ENCODE results near the gene PLEKHH1.

PLEKHH1 gene

DNA sequence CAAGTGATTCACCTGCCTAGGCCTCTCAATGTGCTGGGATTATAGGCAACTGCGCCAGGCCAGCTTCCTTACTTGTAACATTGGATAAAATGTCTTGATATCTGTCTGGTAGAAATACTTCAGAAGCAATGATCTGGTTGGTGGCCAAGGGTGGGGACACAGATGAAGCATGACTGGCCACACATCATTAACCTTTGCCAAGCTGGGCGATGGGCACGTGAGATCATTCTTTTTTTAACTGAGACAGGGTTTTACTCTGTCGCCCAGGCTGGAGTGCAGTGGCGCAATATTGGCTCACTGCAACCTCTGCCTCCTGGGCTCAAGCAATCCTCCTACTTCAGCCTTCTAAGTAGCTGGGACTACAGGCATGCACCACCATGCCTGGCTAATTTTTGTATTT, 31.1 kb downstream of the PLEKHH1 start:
- Histone ChIP-seq H3K79me2 (ENCODE audit: control insufficient read depth, insufficient read depth, low read length, unreplicated experiment) (no peaks in the 10 kb centered on the region), H3K4me3 (ENCODE audit: low read depth, low read length) (no peak overlapping the region), H3K27me3 (ENCODE audit: insufficient read depth, low read length) (no peaks in the 10 kb centered on the region), H2AFZ (ENCODE audit: low read length, unreplicated experiment) (no peak overlapping the region), H3K27ac (ENCODE audit: low read depth, low read length) (no peak overlapping the region), H3K4me1 (ENCODE audit: control insufficient read depth, insufficient read depth, low read length, unreplicated experiment) (no peaks in the 10 kb centered on the region), H3K36me3 (ENCODE audit: insufficient read depth, low read length) (no peaks in the 10 kb centered on the region)

GRCh38 chr14:67566908-67567307, 33.8 kb downstream of the PLEKHH1 start:
- Histone ChIP-seq H3K4me1 (ENCODE audit: control insufficient read depth, insufficient read depth, low read length, unreplicated experiment) (no peaks in the 10 kb centered on the region), H3K4me3 (ENCODE audit: low read depth, low read length) (no peak overlapping the region), H2AFZ (ENCODE audit: low read length, unreplicated experiment) (peak overlapping the region; percentile 12), H3K27me3 (ENCODE audit: insufficient read depth, low read length) (no peaks in the 10 kb centered on the region), H3K79me2 (ENCODE audit: control insufficient read depth, insufficient read depth, low read length, unreplicated experiment) (no peaks in the 10 kb centered on the region), H3K27ac (ENCODE audit: low read depth, low read length) (no peak overlapping the region), H3K36me3 (ENCODE audit: insufficient read depth, low read length) (no peaks in the 10 kb centered on the region)

DNA sequence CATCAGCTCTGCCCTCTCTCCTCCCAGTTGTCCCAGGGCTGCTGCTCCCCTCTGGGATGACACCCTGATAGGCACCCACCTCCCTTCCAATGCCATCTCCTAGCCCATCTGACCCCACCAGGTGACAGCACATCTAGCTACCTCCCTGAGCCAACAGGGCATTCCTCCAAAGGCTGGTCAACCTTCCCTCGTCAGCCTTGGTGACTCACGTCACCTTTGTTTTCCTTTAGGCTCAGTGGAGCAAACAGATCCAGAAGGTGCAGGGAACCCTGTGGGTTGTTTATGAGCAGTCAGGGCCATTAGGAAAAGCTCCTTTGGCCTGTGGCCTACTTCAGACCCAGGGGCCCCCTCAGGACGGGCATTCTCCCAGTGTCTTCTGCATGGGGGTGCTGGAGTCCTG, 34.6 kb downstream of the PLEKHH1 start:
- no peaks in the 10 kb centered on the region for H3K79me2 ChIP-seq (ENCODE audit: control insufficient read depth, insufficient read depth, low read length, unreplicated experiment)
- H3K36me3 ChIP-seq (ENCODE audit: insufficient read depth, low read length): no peaks in the 10 kb centered on the region
- H3K27ac ChIP-seq (ENCODE audit: low read depth, low read length): no peak overlapping the region
- H2AFZ ChIP-seq (ENCODE audit: low read length, unreplicated experiment): peak overlapping the region; percentile 12
- H3K4me3 ChIP-seq (ENCODE audit: low read depth, low read length): no peak overlapping the region
- no peaks in the 10 kb centered on the region for H3K27me3 ChIP-seq (ENCODE audit: insufficient read depth, low read length)
- H3K4me1 ChIP-seq (ENCODE audit: control insufficient read depth, insufficient read depth, low read length, unreplicated experiment): no peaks in the 10 kb centered on the region

- H3K27ac ChIP-seq (ENCODE audit: low read depth, low read length): no peak overlapping the region
- no peak overlapping the region for H2AFZ ChIP-seq (ENCODE audit: low read length, unreplicated experiment)
- H3K27me3 ChIP-seq (ENCODE audit: insufficient read depth, low read length): no peaks in the 10 kb centered on the region
- no peak overlapping the region for H3K4me3 ChIP-seq (ENCODE audit: low read depth, low read length)
- H3K4me1 ChIP-seq (ENCODE audit: control insufficient read depth, insufficient read depth, low read length, unreplicated experiment): no peaks in the 10 kb centered on the region
- no peaks in the 10 kb centered on the region for H3K36me3 ChIP-seq (ENCODE audit: insufficient read depth, low read length)
- H3K79me2 ChIP-seq (ENCODE audit: control insufficient read depth, insufficient read depth, low read length, unreplicated experiment): no peaks in the 10 kb centered on the region
Observed at GRCh38 chr14:67569011-67569650, 36.0 kb downstream of the PLEKHH1 start.

- Histone ChIP-seq H3K79me2 (ENCODE audit: control insufficient read depth, insufficient read depth, low read length, unreplicated experiment) (no peaks in the 10 kb centered on the region), H3K27ac (ENCODE audit: low read depth, low read length) (no peak overlapping the region), H3K4me3 (ENCODE audit: low read depth, low read length) (no peak overlapping the region), H3K36me3 (ENCODE audit: insufficient read depth, low read length) (no peaks in the 10 kb centered on the region), H2AFZ (ENCODE audit: low read length, unreplicated experiment) (no peak overlapping the region), H3K4me1 (ENCODE audit: control insufficient read depth, insufficient read depth, low read length, unreplicated experiment) (no peaks in the 10 kb centered on the region), H3K27me3 (ENCODE audit: insufficient read depth, low read length) (no peaks in the 10 kb centered on the region)
Observed at GRCh38 chr14:67569651-67570290, 36.7 kb downstream of the PLEKHH1 start.

DNA sequence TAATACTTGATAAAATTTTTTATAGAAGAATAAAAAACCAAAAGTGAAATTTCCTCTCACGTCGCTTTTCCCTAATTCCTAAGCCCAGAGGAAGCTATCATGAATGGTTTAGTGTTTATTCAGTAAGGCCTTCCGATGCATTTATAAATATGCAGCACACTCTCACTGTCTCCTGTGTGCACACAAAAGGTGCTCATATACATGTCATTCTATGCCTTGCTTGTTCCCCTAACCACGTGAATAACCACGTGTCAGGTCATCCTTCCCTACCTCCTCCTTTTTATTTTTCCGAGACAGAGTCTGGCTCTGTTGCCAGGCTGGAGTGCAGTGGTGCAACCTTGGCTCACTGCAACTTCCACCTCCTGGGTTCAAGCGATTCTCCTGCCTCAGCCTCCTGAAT, 37.4 kb downstream of the PLEKHH1 start:
- Histone ChIP-seq H3K27ac (ENCODE audit: low read depth, low read length) (no peak overlapping the region), H3K4me1 (ENCODE audit: control insufficient read depth, insufficient read depth, low read length, unreplicated experiment) (no peaks in the 10 kb centered on the region), H3K79me2 (ENCODE audit: control insufficient read depth, insufficient read depth, low read length, unreplicated experiment) (no peaks in the 10 kb centered on the region), H2AFZ (ENCODE audit: low read length, unreplicated experiment) (no peak overlapping the region), H3K36me3 (ENCODE audit: insufficient read depth, low read length) (no peaks in the 10 kb centered on the region), H3K4me3 (ENCODE audit: low read depth, low read length) (no peak overlapping the region), H3K27me3 (ENCODE audit: insufficient read depth, low read length) (no peaks in the 10 kb centered on the region)

GRCh38 chr14:67571275-67571990, 38.3 kb downstream of the PLEKHH1 start:
- Histone ChIP-seq H3K4me1 (ENCODE audit: control insufficient read depth, insufficient read depth, low read length, unreplicated experiment) (no peaks in the 10 kb centered on the region), H3K79me2 (ENCODE audit: control insufficient read depth, insufficient read depth, low read length, unreplicated experiment) (no peaks in the 10 kb centered on the region)

DNA sequence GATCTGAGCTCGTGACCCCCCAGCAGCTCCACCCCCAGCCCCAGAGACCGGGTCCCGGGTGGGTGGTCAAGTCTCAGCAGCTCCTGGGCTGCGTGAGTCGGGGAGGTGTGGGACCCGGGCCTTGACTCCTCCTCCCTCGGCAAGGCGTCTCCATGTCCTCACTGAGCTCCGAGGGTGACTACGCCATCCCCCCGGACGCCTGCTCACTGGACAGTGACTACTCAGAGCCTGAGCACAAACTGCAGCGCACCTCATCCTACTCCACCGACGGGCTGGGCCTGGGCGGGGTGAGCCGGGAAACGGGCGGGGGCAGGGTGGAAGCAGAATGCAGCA, 38.9 kb downstream of the PLEKHH1 start:
- H2AFZ ChIP-seq (ENCODE audit: low read length, unreplicated experiment): no peak overlapping the region
- H3K27me3 ChIP-seq (ENCODE audit: insufficient read depth, low read length): no peaks in the 10 kb centered on the region
- H3K36me3 ChIP-seq (ENCODE audit: insufficient read depth, low read length): no peaks in the 10 kb centered on the region
- no peak overlapping the region for H3K27ac ChIP-seq (ENCODE audit: low read depth, low read length)
- H3K4me3 ChIP-seq (ENCODE audit: low read depth, low read length): no peak overlapping the region
- H3K4me1 ChIP-seq (ENCODE audit: control insufficient read depth, insufficient read depth, low read length, unreplicated experiment): no peaks in the 10 kb centered on the region
- no peaks in the 10 kb centered on the region for H3K79me2 ChIP-seq (ENCODE audit: control insufficient read depth, insufficient read depth, low read length, unreplicated experiment)

More at GRCh38 chr14:67571275-67571990, 38.3 kb downstream of the PLEKHH1 start:
- no peaks in the 10 kb centered on the region for H3K36me3 ChIP-seq (ENCODE audit: insufficient read depth, low read length)
- no peak overlapping the region for H2AFZ ChIP-seq (ENCODE audit: low read length, unreplicated experiment)
- no peaks in the 10 kb centered on the region for H3K27me3 ChIP-seq (ENCODE audit: insufficient read depth, low read length)
- no peak overlapping the region for H3K27ac ChIP-seq (ENCODE audit: low read depth, low read length)
- H3K4me3 ChIP-seq (ENCODE audit: low read depth, low read length): no peak overlapping the region

DNA sequence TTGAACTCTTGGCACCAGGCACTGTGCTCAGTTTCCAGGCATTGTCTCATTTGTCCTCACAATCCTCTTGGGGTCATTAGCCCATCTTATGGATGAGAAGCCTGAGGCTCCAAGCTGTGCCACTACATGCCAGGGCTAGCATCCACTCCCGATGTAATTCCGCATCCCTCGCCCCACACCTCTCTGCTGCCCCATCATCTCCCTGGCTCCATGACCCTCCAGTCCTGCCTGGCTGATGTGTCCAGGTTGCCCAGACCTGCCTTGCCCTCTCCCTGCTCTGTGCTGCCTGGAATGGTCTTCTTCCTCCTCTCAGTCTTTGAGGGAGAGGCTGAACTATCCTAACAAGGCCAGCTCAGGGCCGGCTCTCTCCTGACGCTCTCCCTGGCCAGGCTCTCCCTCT, 39.5 kb downstream of the PLEKHH1 start:
- Histone ChIP-seq H3K4me1 (ENCODE audit: control insufficient read depth, insufficient read depth, low read length, unreplicated experiment) (no peaks in the 10 kb centered on the region), H3K27me3 (ENCODE audit: insufficient read depth, low read length) (no peaks in the 10 kb centered on the region), H3K4me3 (ENCODE audit: low read depth, low read length) (no peak overlapping the region), H3K79me2 (ENCODE audit: control insufficient read depth, insufficient read depth, low read length, unreplicated experiment) (no peaks in the 10 kb centered on the region), H2AFZ (ENCODE audit: low read length, unreplicated experiment) (no peak overlapping the region), H3K36me3 (ENCODE audit: insufficient read depth, low read length) (no peaks in the 10 kb centered on the region), H3K27ac (ENCODE audit: low read depth, low read length) (no peak overlapping the region)

- Histone ChIP-seq H3K27me3 (ENCODE audit: insufficient read depth, low read length) (no peaks in the 10 kb centered on the region), H3K36me3 (ENCODE audit: insufficient read depth, low read length) (no peaks in the 10 kb centered on the region), H2AFZ (ENCODE audit: low read length, unreplicated experiment) (no peak overlapping the region), H3K27ac (ENCODE audit: low read depth, low read length) (no peak overlapping the region), H3K4me3 (ENCODE audit: low read depth, low read length) (no peak overlapping the region), H3K4me1 (ENCODE audit: control insufficient read depth, insufficient read depth, low read length, unreplicated experiment) (no peaks in the 10 kb centered on the region), H3K79me2 (ENCODE audit: control insufficient read depth, insufficient read depth, low read length, unreplicated experiment) (no peaks in the 10 kb centered on the region)
Observed at GRCh38 chr14:67573228-67574010, 40.3 kb downstream of the PLEKHH1 start.

Data from ACC112 (cell line).